ENCODE data around the gene HSDL2. TPM values are rescaled to one million over a fixed set of nuclear protein-coding genes. Genes with fewer than 3 reads are reported as not detected.
A peak's percentile ranks its signal among the peaks of the same experiment; 100 is the strongest.

The HSDL2 gene
- total RNA-seq, 6 experiments from 2014 or later, result 31.7 to 38.6 (median 33.5) TPM

GRCh38 chr9:112475318-112475717, 95.4 kb downstream of the HSDL2 start:
- DNase-seq, result no peak
- no peaks in the 10 kb centered on the region; the same call in 1 of the 2 replicates for H3K9me3 Mint-ChIP-seq
- H3K36me3 Mint-ChIP-seq (ENCODE audit: low read depth), result peaks cover 39% of the 10 kb centered on the region
- H3K4me3 Mint-ChIP-seq, result no peak overlapping the region
- no peaks in the 10 kb centered on the region for H3K4me1 Mint-ChIP-seq (ENCODE audit: low read depth)
- H3K27ac Mint-ChIP-seq, result no peak overlapping the region
- no peaks in the 10 kb centered on the region for H3K27me3 Mint-ChIP-seq (ENCODE audit: insufficient read depth)
- TF ChIP-seq CTCF (IDR thresholded peaks at IDR 0.05), result no peak

- no peak for TF ChIP-seq CTCF (IDR thresholded peaks at IDR 0.05)
- H3K27me3 Mint-ChIP-seq (ENCODE audit: insufficient read depth), result no peaks in the 10 kb centered on the region
- no peak overlapping the region for H3K27ac Mint-ChIP-seq
- peaks cover 35% of the 10 kb centered on the region for H3K36me3 Mint-ChIP-seq (ENCODE audit: low read depth)
- H3K9me3 Mint-ChIP-seq, result no peaks in the 10 kb centered on the region; the same call in 1 of the 2 replicates
- no peak for DNase-seq
- H3K4me3 Mint-ChIP-seq, result no peak overlapping the region
- H3K4me1 Mint-ChIP-seq (ENCODE audit: low read depth), result no peaks in the 10 kb centered on the region
Observed at GRCh38 chr9:112477330-112477729, 97.4 kb downstream of the HSDL2 start.

- peaks cover 31% of the 10 kb centered on the region for H3K36me3 Mint-ChIP-seq (ENCODE audit: low read depth)
- DNase-seq, result no peak
- H3K9me3 Mint-ChIP-seq, result no peaks in the 10 kb centered on the region; the same call in 1 of the 2 replicates
- no peaks in the 10 kb centered on the region for H3K27me3 Mint-ChIP-seq (ENCODE audit: insufficient read depth)
- H3K4me1 Mint-ChIP-seq (ENCODE audit: low read depth), result no peaks in the 10 kb centered on the region
- H3K27ac Mint-ChIP-seq, result no peak overlapping the region
- TF ChIP-seq CTCF (IDR thresholded peaks at IDR 0.05), result no peak
- H3K4me3 Mint-ChIP-seq, result no peak overlapping the region
Observed at GRCh38 chr9:112479221-112479620, 99.3 kb downstream of the HSDL2 start.

- DNase-seq, result no peak
- H3K27ac Mint-ChIP-seq, result no peak overlapping the region
- no peak overlapping the region for H3K4me3 Mint-ChIP-seq
- TF ChIP-seq CTCF (IDR thresholded peaks at IDR 0.05), result no peak
- H3K36me3 Mint-ChIP-seq (ENCODE audit: low read depth), result no peaks in the 10 kb centered on the region
- H3K4me1 Mint-ChIP-seq (ENCODE audit: low read depth), result peaks cover 34% of the 10 kb centered on the region
- no peaks in the 10 kb centered on the region; the same call in 1 of the 2 replicates for H3K27me3 Mint-ChIP-seq (ENCODE audit: insufficient read depth)
- no peaks in the 10 kb centered on the region for H3K9me3 Mint-ChIP-seq
Observed at GRCh38 chr9:112484607-112485006, 104.7 kb downstream of the HSDL2 start.

GRCh38 chr9:112485574-112485973, 105.7 kb downstream of the HSDL2 start:
- TF ChIP-seq CTCF (IDR thresholded peaks at IDR 0.05), result no peak
- Mint-ChIP-seq H3K27me3 (ENCODE audit: insufficient read depth) (no peaks in the 10 kb centered on the region; the same call in 1 of the 2 replicates), H3K27ac (no peak overlapping the region), H3K9me3 (no peaks in the 10 kb centered on the region), H3K36me3 (ENCODE audit: low read depth) (no peaks in the 10 kb centered on the region), H3K4me1 (ENCODE audit: low read depth) (peaks cover 43% of the 10 kb centered on the region), H3K4me3 (peak overlapping the region; percentile 93)
- no peak for DNase-seq

Data from HFFc6 (cell line).